Right ventricle myocardium inferior (tissue), 1 donor: ENCODE data around the gene FASTK. TPM values are rescaled to one million over a fixed set of nuclear protein-coding genes. Genes with fewer than 3 reads are reported as not detected.

Experiments used
- ATAC-seq: fragments of 200-7000 bp; cut with Tn5 transposase; one replicate; pipeline ENCODE4 v1.9.1; 2020; ENCODE audit warnings: mild to moderate bottlenecking, moderate library complexity
- DNase-seq: peaks from one replicate; pipeline ENCODE4 v3.0.0; 2021; ENCODE audit errors: missing footprints
- intact Hi-C: fragments of 100-400 bp; cut with DNase I; formaldehyde crosslinking; loops from one replicate; pipeline ENCODE4 v1.11.0; 2022
- total RNA-seq: library from RNA; stranded (reverse); fragmentation: NEBNext Ultra II Directional; extraction: Animal tissue kit (Norgen Biotek cat#: 25700); gene quantifications from one replicate; pipeline ENCODE4 v1.2.1, GENCODE V29; 2021
- donor health status: DM: no; HTN: yes; CAD: no; lungs with severe emphysema.

Gene FASTK
- total RNA-seq, 1 donor from 2014 or later, result 79.2 TPM

DNA sequence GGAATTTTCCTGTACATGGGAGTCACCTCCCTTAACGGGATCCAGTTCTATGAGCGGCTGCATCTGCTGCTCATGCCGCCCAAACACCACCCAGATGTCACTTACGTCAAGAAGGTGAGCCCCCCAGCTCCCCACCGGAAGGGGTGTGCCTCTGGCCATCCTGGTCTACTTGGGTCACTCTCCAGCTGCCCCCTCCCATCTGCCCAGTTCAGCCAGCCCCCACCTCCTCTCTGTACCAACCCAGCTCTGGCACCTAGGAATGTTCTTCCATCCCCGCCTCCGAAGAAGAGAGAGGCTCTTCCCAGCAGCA, 5.0 kb downstream of the FASTK start:
- DNase-seq (no peak), ATAC-seq (no peak)
- intact Hi-C loops, result no loop called here

DNA sequence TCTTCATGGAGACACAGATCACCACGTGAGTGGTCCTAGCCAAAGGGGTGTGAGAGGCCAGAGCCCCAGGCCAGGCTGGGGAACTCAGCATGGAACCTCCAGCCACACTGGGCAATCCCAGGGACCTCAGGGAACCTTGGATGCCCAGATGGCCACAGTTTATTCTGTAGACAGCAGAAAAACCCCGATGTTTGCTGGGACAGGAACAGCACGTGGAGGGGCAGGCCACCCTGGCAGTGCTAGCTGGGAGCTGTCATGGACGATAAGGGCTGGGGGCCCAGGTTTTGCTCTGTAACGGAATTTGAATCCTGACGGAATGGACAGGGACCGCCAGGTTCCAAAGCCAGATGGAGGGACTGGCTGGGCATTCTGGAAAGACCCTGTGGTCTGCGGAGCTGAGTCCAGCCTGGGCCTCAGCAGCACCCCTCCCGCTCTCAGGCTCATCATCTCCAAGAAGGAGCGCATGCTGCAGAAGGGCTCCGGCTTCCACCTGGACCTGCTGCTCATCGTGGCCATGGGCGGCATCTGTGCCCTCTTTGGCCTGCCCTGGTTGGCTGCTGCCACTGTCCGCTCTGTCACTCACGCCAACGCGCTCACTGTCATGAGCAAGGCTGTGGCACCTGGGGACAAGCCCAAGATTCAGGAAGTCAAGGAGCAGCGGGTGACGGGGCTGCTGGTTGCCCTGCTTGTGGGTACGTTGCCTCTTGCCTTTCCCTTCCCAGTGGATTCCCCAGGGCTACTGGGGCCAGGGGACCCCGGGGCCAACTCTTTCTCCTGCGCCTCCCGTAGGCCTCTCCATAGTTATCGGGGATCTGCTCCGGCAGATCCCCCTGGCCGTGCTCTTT, 5.6 kb downstream of the FASTK start:
- DNase-seq (peak; percentile 59), ATAC-seq (no peak)
- intact Hi-C loops, result no loop called here

DNA sequence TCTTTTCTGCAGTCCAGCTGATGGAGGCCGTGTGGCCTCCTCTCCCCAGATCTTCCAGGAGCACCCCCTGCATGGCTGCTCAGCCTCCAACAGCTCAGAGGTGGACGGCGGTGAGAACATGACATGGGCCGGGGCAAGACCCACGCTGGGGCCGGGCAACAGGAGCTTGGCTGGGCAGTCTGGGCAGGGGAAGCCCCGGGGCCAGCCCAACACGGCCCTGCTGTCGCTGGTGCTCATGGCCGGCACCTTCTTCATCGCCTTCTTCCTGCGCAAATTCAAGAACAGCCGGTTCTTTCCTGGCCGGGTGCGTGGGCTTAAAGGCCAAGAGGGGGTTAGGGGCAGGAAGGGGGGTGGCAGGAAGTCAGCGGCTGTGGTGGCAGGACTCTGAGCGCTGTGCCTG, 6.6 kb downstream of the FASTK start:
- DNase-seq, result peak; percentile 52
- intact Hi-C loops, result no loop called here
- no peak for ATAC-seq

DNA sequence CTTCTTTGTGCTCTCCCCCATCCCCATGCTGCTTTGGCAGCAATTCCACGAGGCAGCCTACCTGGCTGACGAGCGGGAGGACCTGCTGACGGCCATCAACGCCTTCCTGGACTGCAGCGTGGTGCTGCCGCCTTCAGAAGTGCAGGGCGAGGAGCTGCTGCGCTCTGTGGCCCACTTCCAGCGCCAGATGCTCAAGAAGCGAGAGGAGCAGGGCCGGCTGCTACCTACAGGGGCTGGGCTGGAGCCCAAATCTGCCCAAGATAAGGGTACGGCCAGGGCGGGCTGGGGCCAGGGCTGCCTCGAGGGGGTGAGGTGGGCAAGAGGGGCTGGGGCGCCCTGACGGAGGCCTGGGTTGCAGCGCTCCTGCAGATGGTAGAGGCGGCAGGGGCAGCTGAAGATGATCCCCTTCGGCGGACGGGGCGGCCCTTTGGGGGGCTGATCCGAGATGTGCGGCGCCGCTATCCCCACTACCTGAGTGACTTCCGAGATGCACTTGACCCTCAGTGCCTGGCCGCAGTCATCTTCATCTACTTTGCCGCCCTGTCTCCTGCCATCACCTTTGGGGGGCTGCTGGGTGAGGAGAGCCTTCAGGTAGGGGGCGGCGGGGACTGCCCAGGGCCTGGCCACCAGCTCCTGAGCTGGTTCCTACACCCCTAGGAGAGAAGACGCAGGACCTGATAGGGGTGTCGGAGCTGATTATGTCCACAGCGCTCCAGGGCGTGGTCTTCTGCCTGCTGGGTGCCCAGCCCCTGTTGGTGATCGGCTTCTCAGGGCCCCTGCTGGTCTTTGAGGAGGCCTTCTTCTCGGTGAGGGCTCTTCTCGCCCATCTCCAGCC, 9.4 kb downstream of the FASTK start:
- peak; percentile 32 for DNase-seq
- ATAC-seq, result no peak
- intact Hi-C loops, result no loop called here

DNA sequence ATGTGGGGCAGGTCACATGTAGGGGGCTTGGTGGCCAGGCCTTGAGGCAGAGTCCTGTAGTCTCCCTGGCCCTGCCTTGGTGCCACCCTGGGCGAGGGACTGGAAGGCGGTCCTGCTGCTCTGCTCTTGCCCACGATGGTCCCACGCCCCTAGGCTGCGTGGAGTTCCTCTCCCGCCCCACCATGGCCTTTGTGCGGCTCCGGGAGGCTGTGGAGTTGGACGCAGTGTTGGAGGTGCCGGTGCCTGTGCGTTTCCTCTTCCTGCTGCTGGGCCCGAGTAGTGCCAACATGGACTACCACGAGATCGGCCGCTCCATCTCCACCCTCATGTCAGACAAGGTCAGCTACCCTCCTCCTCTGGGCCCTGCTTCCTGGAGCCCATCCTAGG, 10.0 kb downstream of the FASTK start:
- ATAC-seq (no peak), DNase-seq (no peak)
- intact Hi-C loops, result no loop called here

DNA sequence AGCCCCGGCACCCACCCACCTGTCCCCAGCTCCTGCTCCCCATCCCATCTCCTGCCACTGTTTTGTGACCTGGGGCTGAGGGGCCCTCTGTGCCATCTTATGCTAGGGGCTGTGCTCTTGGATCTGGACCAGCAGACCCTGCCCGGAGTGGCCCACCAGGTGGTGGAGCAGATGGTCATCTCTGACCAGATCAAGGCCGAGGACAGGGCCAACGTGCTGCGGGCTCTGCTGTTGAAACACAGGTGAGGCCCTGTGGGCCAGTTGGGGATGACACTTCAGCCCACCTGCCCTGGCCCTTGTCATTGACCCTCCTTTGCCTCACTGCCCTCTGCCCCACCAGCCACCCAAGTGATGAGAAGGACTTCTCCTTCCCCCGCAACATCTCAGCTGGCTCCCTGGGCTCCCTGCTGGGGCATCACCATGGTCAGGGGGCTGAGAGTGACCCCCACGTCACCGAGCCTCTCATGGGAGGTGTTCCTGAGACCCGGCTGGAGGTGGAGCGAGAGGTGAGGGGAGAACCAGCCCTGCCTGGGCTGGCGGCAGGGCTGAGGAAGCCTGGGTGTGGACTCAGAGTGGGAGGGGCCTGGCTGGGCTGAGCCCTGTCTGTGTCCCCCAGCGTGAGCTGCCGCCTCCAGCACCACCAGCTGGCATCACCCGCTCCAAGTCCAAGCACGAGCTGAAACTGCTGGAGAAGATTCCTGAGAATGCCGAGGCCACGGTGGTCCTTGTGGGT, 10.6 kb downstream of the FASTK start:
- intact Hi-C loops, result no loop called here
- DNase-seq (no peak), ATAC-seq (no peak)

DNA sequence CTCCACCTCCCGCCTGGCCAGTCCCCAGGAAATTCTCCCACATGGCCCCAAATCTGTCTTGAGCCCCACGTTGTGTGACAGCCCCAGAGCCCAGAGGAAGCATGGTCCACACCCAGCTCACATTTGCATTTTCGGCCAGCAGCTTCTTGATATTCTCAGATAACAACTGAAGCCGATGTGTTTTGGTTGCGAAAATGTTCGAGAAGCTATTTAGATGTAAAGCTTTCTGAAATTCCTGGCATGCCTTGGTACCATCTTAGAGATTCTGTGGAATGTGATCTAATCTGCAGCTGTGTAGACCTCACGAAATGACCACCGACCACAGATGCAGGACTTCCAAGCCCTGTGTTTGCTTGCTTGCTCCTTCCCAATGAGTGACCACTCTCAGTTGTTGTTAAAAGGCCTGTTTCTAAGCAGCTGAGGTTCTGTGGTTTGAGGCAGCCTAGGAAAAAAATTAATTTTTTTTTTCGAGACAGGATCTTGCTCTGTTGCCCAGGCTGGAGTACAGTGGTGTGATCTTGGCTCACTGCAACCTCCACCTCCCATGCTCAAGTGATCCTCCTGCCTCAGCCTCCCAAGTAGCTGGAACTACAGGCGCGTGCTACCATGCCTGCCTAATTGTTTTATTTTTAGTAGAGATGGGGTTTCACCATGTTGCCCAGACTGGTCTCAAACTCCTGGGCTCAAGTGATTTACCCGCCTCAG, 12.4 kb downstream of the FASTK start:
- intact Hi-C loops, result no loop called here

DNA sequence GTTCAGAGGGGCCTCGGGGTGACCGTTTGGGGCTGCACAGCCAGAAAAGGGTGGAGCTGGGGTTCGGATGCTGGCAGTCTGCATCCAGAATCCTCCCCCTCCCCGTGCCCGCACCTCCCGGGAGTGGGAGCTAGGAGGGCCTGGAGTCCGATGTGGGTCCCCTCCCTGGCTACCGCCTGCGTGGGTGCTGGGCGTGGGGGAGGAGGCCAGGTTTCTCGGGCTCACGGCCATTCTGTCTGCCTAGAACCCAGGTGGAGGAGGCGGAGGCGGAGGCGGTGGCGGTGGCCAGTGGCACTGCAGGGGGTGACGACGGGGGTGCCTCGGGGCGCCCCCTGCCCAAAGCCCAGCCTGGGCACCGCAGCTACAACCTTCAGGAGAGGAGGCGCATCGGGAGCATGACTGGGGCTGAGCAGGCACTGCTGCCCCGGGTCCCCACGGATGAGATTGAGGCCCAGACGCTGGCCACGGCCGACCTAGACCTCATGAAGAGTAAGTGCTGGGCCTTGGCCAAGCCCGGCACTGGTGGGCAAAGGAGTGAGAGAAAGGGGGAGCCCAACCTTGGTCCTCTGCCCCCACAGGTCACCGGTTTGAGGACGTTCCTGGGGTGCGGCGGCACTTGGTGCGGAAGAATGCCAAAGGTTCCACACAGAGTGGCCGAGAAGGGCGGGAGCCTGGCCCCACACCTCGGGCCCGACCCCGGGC, 14.2 kb downstream of the FASTK start:
- intact Hi-C loops, result no loop called here
- ATAC-seq (no peak), DNase-seq (no peak)

More for the DNA sequence above, 12.4 kb downstream of the FASTK start:
- ATAC-seq (no peak), DNase-seq (no peak)

DNA sequence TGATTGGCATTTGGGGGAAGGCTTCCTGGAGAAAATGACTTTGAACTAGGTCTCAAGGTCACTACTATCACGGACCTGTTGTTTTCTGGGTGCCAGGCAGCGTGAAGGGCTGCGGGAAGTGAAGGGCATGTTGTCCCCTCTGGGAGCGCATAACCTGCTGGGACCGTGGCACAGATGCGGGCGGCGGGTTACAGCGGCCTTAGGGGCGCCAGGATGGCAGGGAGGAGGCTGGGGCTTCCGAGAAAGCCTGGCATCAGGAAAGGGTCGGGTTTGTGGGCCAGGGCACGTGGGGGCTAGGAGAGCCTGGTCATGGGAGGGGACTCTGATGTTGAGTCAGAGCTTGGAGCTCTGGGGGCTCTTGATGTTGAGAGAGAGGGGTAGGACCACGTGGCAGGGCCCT, 15.1 kb downstream of the FASTK start:
- ATAC-seq (no peak), DNase-seq (no peak)
- intact Hi-C loops, result no loop called here

DNA sequence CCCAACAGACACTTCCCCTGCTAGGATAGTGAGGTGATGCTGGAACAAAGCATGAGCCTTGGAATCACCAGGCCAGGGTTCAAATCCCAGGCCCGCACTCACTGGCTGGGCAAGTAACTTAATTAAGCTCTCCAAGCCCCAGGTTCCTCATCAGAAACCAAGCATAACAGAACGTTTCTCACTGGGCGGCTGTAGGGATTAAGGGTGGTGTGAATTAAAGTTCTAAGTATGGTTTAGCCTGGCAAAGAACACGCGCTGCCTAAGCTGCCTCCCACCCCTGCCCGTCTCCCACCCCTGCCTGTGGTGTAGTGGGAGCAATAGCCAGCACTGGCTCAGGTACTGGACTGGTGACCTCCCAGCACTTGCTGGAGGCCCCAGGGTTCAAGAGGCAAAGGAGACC, 15.6 kb downstream of the FASTK start:
- intact Hi-C loops, result no loop called here
- ATAC-seq (no peak), DNase-seq (no peak)

DNA sequence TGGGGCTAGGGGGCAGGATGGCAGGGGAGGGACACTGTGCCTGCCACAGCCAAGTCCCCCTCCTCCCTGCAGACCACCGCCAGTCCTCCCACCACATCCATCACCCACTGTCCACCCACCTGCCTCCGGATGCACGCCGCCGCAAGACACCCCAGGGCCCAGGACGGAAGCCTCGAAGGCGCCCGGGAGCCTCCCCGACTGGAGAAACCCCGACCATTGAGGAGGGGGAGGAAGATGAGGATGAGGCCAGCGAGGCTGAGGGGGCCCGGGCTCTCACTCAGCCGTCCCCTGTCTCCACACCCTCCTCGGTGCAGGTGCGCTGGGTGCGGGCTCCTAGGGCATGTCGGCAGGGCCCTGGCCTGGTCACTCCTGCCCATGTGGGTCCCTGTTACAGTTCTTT, 16.2 kb downstream of the FASTK start:
- intact Hi-C loops, result no loop called here
- ATAC-seq, result no peak

DNA sequence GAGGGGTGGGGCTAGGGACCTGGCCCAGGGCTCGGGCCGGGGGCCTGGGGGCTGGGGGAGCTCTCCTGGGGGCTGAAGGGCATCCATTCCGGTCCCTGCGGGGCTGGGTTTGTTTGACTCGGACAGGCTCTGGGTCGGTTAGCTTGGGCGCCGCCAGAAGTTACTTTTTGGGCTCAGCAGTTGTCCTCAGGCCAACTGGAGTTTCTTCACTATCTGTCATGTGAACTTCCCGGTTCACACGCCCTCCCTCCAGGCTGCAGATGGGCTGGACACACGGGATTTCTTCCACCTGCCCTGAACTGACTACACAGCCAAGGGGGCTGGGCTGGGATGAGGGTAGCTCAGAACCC, 17.4 kb downstream of the FASTK start:
- ATAC-seq (no peak), DNase-seq (no peak)
- intact Hi-C loops, result no loop called here

More for the DNA sequence above, 16.2 kb downstream of the FASTK start:
- DNase-seq, result no peak

DNA sequence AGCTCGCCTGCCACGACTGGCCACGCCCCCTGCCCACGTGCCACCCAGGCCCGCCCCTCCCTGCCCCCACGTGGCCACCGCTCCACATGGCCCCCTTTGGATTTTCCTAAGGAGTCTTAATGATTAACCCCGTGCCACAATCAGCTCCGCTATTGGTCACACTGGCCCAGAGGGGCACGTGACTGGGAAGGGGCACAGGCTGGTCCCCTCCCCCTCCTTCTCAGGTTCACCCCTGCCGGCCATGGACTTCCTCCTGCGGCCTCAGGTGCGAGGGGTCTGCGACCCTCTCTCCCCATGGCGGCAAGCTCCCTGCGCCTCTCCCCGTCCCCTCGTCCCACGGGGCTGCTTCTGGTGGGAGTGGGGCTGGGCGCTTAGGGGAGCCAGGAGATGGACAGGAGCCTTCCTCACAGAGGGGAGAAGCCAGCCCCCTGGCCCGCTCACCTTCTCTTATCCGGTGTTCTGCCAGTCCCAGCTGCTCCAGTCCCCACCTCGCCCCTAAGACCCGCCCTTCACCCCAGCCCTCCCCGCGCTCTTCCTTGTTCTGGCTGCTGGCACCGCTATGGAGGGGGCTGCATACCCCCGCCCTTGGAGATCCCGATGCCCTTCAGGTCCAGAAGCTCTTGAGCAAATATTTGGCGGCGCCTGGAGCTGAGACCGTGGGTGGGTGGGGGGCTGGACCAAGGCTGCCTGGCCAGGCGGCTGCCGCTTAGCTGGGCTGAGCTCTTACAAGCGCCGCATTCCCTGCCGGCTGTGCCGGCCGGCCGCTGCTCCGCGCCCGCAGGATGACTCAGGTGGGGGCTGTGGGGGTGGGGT, 18.0 kb downstream of the FASTK start:
- DNase-seq (no peak), ATAC-seq (no peak)
- intact Hi-C loops, result no loop called here

DNA sequence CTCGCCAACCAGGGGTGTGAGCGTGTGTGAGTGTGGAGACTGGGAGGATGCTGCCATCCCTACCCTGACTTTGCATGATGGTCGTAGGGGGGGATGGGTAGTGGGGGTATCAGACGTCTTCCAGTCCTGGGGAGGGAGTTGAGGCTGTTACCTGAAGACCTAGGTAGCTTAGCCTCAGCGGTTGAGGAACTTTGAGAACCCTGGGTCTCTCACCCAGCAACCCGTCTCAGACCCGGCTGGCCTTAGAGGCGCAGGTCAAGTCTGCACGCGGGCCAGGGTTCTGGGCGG, 18.6 kb downstream of the FASTK start:
- no peak for DNase-seq

DNA sequence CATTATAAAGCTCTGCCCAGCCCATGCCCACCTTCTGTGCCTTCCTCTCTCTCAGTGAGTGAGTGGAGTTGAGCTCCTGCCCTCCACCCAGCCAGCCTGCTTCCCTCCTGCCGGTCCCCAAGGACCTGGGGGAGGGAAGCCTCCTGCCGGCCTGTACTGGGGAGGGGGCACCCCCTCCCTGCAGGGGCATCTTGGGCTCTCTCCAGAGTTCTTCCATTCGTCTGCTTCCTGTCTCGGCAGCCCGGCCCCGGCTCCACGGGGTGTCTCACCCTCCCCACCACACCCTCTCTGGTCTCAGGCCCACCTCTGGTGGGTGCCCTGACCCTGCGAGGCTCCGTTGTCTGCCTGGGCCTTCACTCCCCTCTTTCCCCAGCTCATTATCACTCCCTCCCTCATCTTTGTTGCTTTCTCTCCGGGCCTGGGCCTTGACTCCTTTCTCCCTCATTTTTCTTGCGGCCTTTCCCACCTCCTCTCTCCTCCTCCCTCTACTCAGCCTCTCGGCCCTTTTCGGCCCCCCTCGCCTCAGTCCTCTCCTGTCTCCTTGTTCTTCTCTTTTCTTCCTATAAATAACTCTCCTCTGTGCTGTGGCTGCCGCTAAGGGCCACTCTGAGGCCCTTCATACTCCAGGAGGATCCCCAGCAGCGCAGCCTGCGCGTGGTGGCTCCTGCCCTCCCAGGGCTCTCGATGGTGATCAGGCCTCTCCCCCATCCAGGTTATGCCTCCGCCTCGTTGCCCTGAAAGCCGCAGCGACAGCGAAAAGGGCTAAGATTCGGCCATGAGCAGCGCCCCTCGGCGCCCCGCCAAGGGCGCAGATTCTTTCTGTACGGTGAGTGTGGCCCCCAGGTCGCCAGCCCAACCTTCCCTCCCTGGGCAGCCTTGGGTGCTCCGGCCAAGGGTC, 19.1 kb downstream of the FASTK start:
- ATAC-seq, result no peak
- intact Hi-C loops, result no loop called here
- DNase-seq, result no peak

More for the DNA sequence above, 18.6 kb downstream of the FASTK start:
- intact Hi-C loops, result no loop called here
- ATAC-seq, result no peak

DNA sequence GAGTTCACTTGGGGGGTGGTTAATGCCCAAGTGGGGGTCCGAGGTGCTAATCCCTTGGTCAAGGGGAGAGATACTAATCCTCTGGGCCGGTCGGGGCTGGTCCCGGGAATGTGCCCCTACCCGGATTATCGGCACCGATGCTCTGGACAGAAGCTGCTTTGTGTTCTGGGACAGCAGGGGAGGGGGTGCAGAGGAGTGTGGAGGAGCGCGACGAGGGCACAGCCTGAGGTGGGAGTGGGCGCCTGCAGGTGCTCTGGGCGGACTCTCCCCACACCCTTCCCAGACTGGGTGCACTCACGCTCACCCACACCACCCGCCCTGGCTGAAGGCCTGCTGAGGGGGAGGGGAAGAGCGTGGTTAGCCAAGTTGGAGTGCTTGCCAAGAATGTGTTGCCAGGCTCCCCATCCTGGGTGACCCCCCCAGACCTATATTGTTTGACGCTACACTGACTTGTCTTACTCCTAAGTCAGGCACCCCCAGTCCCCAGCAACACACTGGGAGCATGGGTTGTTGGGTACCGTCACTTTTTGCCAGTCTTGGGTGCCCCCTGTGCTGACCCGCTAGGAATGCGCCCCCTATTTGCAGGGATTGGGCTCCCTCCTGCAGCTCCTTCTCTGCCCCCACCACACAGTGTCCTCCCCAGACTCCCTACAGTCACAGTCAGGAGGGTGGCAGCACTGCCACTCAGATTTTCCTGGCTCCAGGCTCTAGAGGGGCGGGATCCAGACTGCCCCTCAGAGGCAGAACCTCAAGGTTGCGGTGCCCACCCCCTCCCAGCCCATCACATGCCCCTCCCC, 20.0 kb downstream of the FASTK start:
- intact Hi-C loops, result no loop called here
- no peak for DNase-seq

More for the DNA sequence above, 20.0 kb downstream of the FASTK start:
- ATAC-seq, result no peak
